Thoracic aorta (tissue), 2 donors: Measurements from ENCODE around the gene CNTN4. TPM values are rescaled to one million over a fixed set of nuclear protein-coding genes. Genes with fewer than 3 reads are reported as not detected.

ENCODE experiments used
- ATAC-seq: fragments of 150-250 bp; one replicate; pipeline ENCODE4 v1.8.0; 2017; ENCODE audit warnings: low read depth; ENCODE audit not compliant: insufficient number of reproducible peaks, low FRiP score
- DNase-seq: peaks from one replicate; pipeline ENCODE4 v3.0.0-alpha.2; 2020; ENCODE audit warnings: low spot score
- H3K27ac ChIP-seq, 2 donors: fragments of 200-600 bp; sonication (generic); 1 replicate in 1 of 2; 2 replicates in 1 of 2; pipeline ENCODE4 v1.5.1; 2016; ENCODE audit warnings: mild to moderate bottlenecking in 2 of 2, moderate library complexity in 2 of 2
- H3K27me3 ChIP-seq: fragments of 200-600 bp; sonication (generic); replicated peaks from 2 replicates; pipeline ENCODE4 v1.6.0; 2016; ENCODE audit warnings: mild to moderate bottlenecking; ENCODE audit not compliant: insufficient read depth
- H3K36me3 ChIP-seq: fragments of 200-600 bp; sonication (generic); one replicate; pipeline ENCODE4 v1.5.1; 2016
- H3K4me1 ChIP-seq, 2 donors: fragments of 200-600 bp; sonication (generic); 1 replicate in 1 of 2; 2 replicates in 1 of 2; pipeline versions ENCODE4 v1.5.1 to v1.6.0; 2016; ENCODE audit warnings: low read depth in 2 of 2, mild to moderate bottlenecking in 1 of 2; ENCODE audit not compliant: control insufficient read depth in 1 of 2
- H3K4me3 ChIP-seq: fragments of 200-600 bp; sonication (generic); 2 replicates; pipeline ENCODE4 v1.5.1; 2016; ENCODE audit warnings: mild to moderate bottlenecking
- H3K9me3 ChIP-seq: fragments of 200-600 bp; sonication (generic); 2 replicates; pipeline ENCODE4 v1.5.1; 2016
- CTCF ChIP-seq: fragments of 200-600 bp; sonication (generic); IDR thresholded peaks from one replicate; pipeline ENCODE4 v1.5.1; 2019; ENCODE audit warnings: antibody characterized with exemption
- total RNA-seq, 2 donors: library from RNA; depleted of rRNA; stranded (reverse); fragments of >200 nt; gene quantifications; one replicate each; pipeline versions ENCODE4 v1.1.0 to v1.2.3, GENCODE V29; 2016

CNTN4 gene
- total RNA-seq, 2 donors from 2014 or later, result 103 to 116 TPM

- Histone ChIP-seq H3K27me3 (no peaks in the 10 kb centered on the region), H3K4me3 (no peak overlapping the region), H3K27ac (no peak overlapping the region), H3K36me3 (no peaks in the 10 kb centered on the region), H3K4me1 (no peaks in the 10 kb centered on the region), H3K9me3 (no peaks in the 10 kb centered on the region)
- no peak for ATAC-seq
- TF ChIP-seq CTCF, result no peak
- DNase-seq, result no peak
Measured at GRCh38 chr3:2391896-2392295, 293.2 kb downstream of the CNTN4 start.

- H3K4me3 ChIP-seq, result no peak overlapping the region
- H3K9me3 ChIP-seq, result no peaks in the 10 kb centered on the region
- no peaks in the 10 kb centered on the region for H3K27me3 ChIP-seq
- no peaks in the 10 kb centered on the region for H3K36me3 ChIP-seq
- H3K4me1 ChIP-seq, result no peaks in the 10 kb centered on the region
- H3K27ac ChIP-seq, result no peak overlapping the region
- no peak for TF ChIP-seq CTCF
- no peak for ATAC-seq
- DNase-seq, result no peak
Measured at GRCh38 chr3:2392981-2393380, 294.3 kb downstream of the CNTN4 start.

GRCh38 chr3:2415083-2415482 lies 316.4 kb downstream of the CNTN4 start:
- Histone ChIP-seq H3K36me3 (no peaks in the 10 kb centered on the region), H3K27ac (no peak overlapping the region), H3K27me3 (no peaks in the 10 kb centered on the region), H3K4me3 (no peak overlapping the region), H3K4me1 (no peaks in the 10 kb centered on the region), H3K9me3 (no peaks in the 10 kb centered on the region)
- no peak for TF ChIP-seq CTCF
- DNase-seq, result no peak
- no peak for ATAC-seq

- no peaks in the 10 kb centered on the region for H3K9me3 ChIP-seq
- no peak for TF ChIP-seq CTCF
- no peak overlapping the region for H3K4me3 ChIP-seq
- DNase-seq (no peak), ATAC-seq (no peak)
- H3K27ac ChIP-seq, result no peak overlapping the region
- H3K4me1 ChIP-seq, result no peaks in the 10 kb centered on the region
- H3K27me3 ChIP-seq, result no peaks in the 10 kb centered on the region
- H3K36me3 ChIP-seq, result no peaks in the 10 kb centered on the region
Measured at GRCh38 chr3:2420919-2421318, 322.3 kb downstream of the CNTN4 start.

GRCh38 chr3:2423143-2423542 lies 324.5 kb downstream of the CNTN4 start:
- ATAC-seq (no peak), DNase-seq (no peak)
- Histone ChIP-seq H3K9me3 (no peaks in the 10 kb centered on the region), H3K36me3 (no peaks in the 10 kb centered on the region), H3K27ac (no peak overlapping the region), H3K4me1 (no peaks in the 10 kb centered on the region), H3K4me3 (no peak overlapping the region), H3K27me3 (no peaks in the 10 kb centered on the region)
- TF ChIP-seq CTCF, result no peak
